ENCODE results near the gene FOXN3.
"Not testable (repeated sequence)": the region's sequence is repeated elsewhere in the genome, so short reads cannot be mapped to it uniquely, and the experiment has no call there.

Gene FOXN3

DNA sequence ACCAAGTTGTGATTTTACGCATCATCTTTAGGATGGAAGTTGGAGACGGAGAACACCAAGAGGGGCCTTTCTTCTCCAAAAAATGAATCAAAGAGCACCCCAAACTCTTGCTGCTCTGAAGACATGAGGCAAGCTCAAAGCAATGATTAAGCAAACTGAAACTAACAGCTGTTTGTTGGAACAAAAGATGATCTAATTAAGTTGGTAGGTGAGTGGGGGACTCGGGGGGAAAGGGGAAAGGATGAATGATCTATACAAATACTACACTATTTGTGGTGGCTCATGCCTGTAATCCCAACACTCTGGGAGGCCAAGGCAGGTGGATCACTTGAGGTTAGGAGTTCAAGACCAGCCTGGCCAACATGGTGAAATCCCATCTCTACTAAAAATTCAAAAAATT is 217.7 kb downstream of the FOXN3 start:
- H3K9me3 ChIP-seq (ENCODE audit: control insufficient read depth in 5 of 5, low read length in 5 of 5); H3K27ac ChIP-seq (ENCODE audit: low read depth, low read length); H3K4me1 ChIP-seq (ENCODE audit: control insufficient read depth in 5 of 5, insufficient read depth in 5 of 5, low read length in 5 of 5); H3K27me3 ChIP-seq (ENCODE audit: control insufficient read depth in 5 of 5, insufficient read depth in 4 of 5, low read length in 5 of 5); H3K4me3 ChIP-seq (ENCODE audit: low read depth in 1 of 5, low read length in 5 of 5); H3K9ac ChIP-seq (ENCODE audit: low read length in 5 of 5); H3K36me3 ChIP-seq (ENCODE audit: control insufficient read depth in 5 of 5, insufficient read depth in 5 of 5, low read length in 5 of 5): not testable (repeated sequence)

DNA sequence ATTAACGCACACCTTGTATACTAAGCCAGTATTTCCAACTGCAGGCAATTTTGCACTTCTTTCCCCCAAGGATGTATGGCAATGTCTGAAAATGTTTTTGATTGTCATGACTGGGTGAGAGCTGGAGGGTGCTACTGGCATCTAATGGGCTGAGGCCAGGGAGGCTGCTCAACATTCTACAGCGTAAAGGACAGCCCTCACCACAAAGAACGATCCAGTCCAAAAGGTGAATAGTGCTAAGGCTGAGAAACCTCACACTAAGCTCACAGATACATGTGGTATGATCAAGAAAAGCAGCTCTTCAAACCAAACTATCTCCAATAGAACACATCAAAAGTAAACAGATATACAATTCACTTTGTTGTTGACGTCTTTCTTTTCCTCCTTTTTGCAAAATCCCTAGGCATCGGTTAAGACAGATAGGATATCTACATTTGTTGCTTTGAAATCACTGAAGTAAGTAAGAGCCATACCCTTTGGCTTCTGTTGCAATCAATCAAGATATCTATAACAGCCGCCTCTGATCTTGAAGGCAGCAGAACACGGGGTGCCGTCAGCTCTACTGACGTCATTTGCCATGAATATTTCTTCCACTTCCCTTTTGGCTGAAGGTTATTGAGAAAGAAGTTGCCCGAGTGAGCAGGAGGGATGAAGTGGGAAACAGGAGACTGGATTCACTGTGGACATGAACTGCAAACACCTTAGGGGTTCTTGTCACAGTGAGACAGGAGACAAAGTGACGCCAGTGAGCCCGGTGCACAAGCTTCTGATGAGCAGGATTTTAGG is 218.3 kb downstream of the FOXN3 start:
- Histone ChIP-seq H3K27ac (ENCODE audit: low read depth, low read length) (no peak overlapping the region), H3K9ac (ENCODE audit: low read length in 5 of 5) (no peak overlapping the region), H3K9me3 (ENCODE audit: control insufficient read depth in 5 of 5, low read length in 5 of 5) (no peaks in the 10 kb centered on the region), H3K36me3 (ENCODE audit: control insufficient read depth in 5 of 5, insufficient read depth in 5 of 5, low read length in 5 of 5) (peaks cover 0 to 5% (median 0%) of the 10 kb centered on the region in 5 donors), H3K27me3 (ENCODE audit: control insufficient read depth in 5 of 5, insufficient read depth in 4 of 5, low read length in 5 of 5) (no peaks in the 10 kb centered on the region), H3K4me3 (ENCODE audit: low read depth in 1 of 5, low read length in 5 of 5) (no peak overlapping the region), H3K4me1 (ENCODE audit: control insufficient read depth in 5 of 5, insufficient read depth in 5 of 5, low read length in 5 of 5) (peaks cover 0 to 6% (median 5%) of the 10 kb centered on the region in 5 donors)

DNA sequence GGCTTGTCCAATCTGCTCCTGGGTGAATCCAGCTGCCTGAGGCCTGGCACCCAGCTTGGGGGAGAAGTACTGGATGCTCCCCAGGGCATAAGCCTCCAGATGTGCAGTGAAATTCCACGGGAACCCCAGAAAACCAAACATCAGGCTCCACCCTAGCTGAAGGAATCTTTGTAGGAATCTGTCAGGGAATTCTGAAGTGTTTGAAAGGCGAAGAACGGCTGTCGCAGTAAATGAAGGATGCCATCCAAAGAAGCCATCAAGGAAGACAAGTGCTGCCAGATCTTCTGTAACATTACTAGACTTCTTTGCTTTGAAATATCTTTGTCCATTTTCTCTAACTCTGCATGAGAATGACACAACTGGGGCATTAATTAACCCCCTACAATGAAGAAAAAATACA is 219.4 kb downstream of the FOXN3 start:
- H3K9ac ChIP-seq (ENCODE audit: low read length in 5 of 5): no peak overlapping the region
- H3K4me3 ChIP-seq (ENCODE audit: low read depth in 1 of 5, low read length in 5 of 5): no peak overlapping the region
- H3K27me3 ChIP-seq (ENCODE audit: control insufficient read depth in 5 of 5, insufficient read depth in 4 of 5, low read length in 5 of 5): no peaks in the 10 kb centered on the region
- H3K4me1 ChIP-seq (ENCODE audit: control insufficient read depth in 5 of 5, insufficient read depth in 5 of 5, low read length in 5 of 5): peaks cover 0 to 6% (median 5%) of the 10 kb centered on the region in 5 donors
- peaks cover 0 to 3% (median 0%) of the 10 kb centered on the region in 5 donors for H3K9me3 ChIP-seq (ENCODE audit: control insufficient read depth in 5 of 5, low read length in 5 of 5)
- no peak overlapping the region for H3K27ac ChIP-seq (ENCODE audit: low read depth, low read length)
- H3K36me3 ChIP-seq (ENCODE audit: control insufficient read depth in 5 of 5, insufficient read depth in 5 of 5, low read length in 5 of 5): peaks cover 0 to 2% (median 0%) of the 10 kb centered on the region in 5 donors

DNA sequence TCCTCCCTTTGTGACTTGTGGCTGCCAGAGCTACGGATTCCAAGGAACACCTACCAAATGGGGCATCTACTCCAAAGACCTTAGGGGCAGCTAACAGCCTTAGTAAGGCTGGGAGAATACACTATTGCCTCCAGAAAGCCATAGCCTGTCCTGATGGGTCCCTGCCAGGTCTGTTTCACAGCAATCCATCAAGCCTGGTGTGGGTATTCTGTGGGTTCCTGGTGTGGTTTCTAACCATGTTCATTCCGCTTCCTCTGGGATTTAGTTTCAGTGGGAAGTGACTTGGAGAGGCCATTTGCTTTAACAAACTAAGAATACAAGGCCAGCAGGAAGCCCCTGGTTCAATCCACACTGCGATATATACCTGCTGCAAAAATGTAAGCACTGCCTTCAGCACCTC is 220.5 kb downstream of the FOXN3 start:
- Histone ChIP-seq H3K4me1 (ENCODE audit: control insufficient read depth in 5 of 5, insufficient read depth in 5 of 5, low read length in 5 of 5) (peaks cover 0 to 4% (median 0%) of the 10 kb centered on the region in 5 donors), H3K27ac (ENCODE audit: low read depth, low read length) (no peak overlapping the region), H3K9ac (ENCODE audit: low read length in 5 of 5) (no peak overlapping the region), H3K36me3 (ENCODE audit: control insufficient read depth in 5 of 5, insufficient read depth in 5 of 5, low read length in 5 of 5) (peaks cover 0 to 2% (median 0%) of the 10 kb centered on the region in 5 donors), H3K27me3 (ENCODE audit: control insufficient read depth in 5 of 5, insufficient read depth in 4 of 5, low read length in 5 of 5) (no peaks in the 10 kb centered on the region), H3K4me3 (ENCODE audit: low read depth in 1 of 5, low read length in 5 of 5) (no peak overlapping the region), H3K9me3 (ENCODE audit: control insufficient read depth in 5 of 5, low read length in 5 of 5) (peaks cover 0 to 3% (median 0%) of the 10 kb centered on the region in 5 donors)

DNA sequence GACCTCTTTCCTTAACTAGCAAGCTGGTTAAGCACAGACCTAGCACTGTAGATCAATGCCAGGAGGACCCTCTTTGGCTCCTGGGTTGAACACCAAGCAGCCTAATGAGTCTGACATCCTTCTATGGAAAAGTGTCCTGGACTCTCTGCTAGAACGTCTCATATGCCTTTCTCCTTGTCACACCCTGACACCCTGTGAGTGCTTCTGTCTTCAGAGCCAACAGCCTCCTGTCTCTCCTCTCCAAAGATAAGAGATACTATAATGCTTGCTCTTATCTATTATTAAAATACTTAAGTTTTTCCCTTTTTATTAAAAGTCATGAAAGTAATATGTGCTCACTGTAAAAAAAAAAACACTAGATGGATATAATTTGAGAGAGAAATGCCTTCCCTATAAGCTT is 222.7 kb downstream of the FOXN3 start:
- Histone ChIP-seq H3K27ac (ENCODE audit: low read depth, low read length) (no peak overlapping the region), H3K4me3 (ENCODE audit: low read depth in 1 of 5, low read length in 5 of 5) (no peak overlapping the region), H3K4me1 (ENCODE audit: control insufficient read depth in 5 of 5, insufficient read depth in 5 of 5, low read length in 5 of 5) (peaks cover 0 to 3% (median 0%) of the 10 kb centered on the region in 5 donors), H3K27me3 (ENCODE audit: control insufficient read depth in 5 of 5, insufficient read depth in 4 of 5, low read length in 5 of 5) (no peaks in the 10 kb centered on the region), H3K9me3 (ENCODE audit: control insufficient read depth in 5 of 5, low read length in 5 of 5) (peaks cover 0 to 3% (median 0%) of the 10 kb centered on the region in 5 donors), H3K9ac (ENCODE audit: low read length in 5 of 5) (no peak overlapping the region), H3K36me3 (ENCODE audit: control insufficient read depth in 5 of 5, insufficient read depth in 5 of 5, low read length in 5 of 5) (peaks cover 0 to 8% (median 4%) of the 10 kb centered on the region in 5 donors)

DNA sequence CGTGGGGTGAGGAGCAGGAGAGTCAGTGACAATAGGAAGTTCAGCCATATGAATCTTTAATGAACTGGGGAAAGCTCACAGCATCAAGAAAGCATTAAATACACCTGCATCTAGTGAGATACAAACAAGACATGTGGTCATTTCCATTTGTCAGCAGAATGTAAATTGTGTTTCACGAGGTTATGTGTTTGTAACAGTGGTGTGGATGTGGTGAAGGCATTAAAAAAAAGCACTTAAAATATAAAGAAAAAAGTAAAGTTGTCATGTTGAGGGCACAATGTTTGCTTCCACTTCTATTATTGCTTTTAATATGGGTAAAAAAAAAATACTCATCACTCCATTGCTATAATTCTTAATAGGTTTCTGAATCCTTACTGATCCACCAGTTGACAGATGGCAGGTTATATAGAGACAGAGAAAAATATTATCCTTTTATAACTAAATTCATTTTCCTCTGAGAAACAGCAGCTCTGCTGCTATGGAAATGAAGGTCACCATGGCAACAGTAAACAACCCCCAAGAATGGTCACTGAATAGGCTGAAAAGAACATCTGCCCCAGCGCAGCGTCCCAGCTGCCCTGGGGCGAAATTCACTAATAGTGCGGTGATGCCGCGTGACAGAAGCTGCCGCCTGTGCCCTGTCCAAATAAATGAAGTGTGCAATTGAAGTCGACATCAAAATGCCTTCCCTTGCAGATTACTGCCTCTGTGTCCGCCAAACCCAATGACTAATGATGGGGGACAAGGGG is 226.1 kb downstream of the FOXN3 start:
- H3K4me1 ChIP-seq (ENCODE audit: control insufficient read depth in 5 of 5, insufficient read depth in 5 of 5, low read length in 5 of 5): peaks cover 5 to 35% (median 23%) of the 10 kb centered on the region in 5 donors
- H3K36me3 ChIP-seq (ENCODE audit: control insufficient read depth in 5 of 5, insufficient read depth in 5 of 5, low read length in 5 of 5): peaks cover 0 to 14% (median 7%) of the 10 kb centered on the region in 5 donors
- no peaks in the 10 kb centered on the region for H3K27me3 ChIP-seq (ENCODE audit: control insufficient read depth in 5 of 5, insufficient read depth in 4 of 5, low read length in 5 of 5)
- peaks cover 0 to 3% (median 0%) of the 10 kb centered on the region in 5 donors for H3K9me3 ChIP-seq (ENCODE audit: control insufficient read depth in 5 of 5, low read length in 5 of 5)
- H3K9ac ChIP-seq (ENCODE audit: low read length in 5 of 5): no peak overlapping the region
- no peak overlapping the region for H3K27ac ChIP-seq (ENCODE audit: low read depth, low read length)
- no peak overlapping the region for H3K4me3 ChIP-seq (ENCODE audit: low read depth in 1 of 5, low read length in 5 of 5)

DNA sequence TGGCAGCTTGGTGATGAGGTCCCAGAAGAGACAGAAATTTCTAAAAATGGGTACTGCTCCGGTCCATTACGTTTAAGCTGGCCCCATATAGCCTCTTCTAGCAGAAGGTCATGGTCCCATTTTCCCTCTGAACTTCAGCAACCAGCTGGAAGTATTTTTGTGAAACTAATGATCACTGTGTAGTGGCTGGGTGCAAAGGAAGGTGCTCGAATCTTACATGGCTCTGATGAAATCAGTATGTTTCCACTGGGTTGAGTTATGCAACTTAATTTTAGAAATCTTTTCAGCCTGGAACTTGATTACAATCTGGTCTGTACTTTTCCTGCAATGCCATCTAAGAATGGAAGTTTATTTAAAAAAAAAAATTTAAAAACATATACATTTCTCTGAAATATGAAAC is 228.5 kb downstream of the FOXN3 start:
- Histone ChIP-seq H3K36me3 (ENCODE audit: control insufficient read depth in 5 of 5, insufficient read depth in 5 of 5, low read length in 5 of 5) (peaks cover 0 to 14% (median 7%) of the 10 kb centered on the region in 5 donors), H3K4me3 (ENCODE audit: low read depth in 1 of 5, low read length in 5 of 5) (no peak overlapping the region), H3K27me3 (ENCODE audit: control insufficient read depth in 5 of 5, insufficient read depth in 4 of 5, low read length in 5 of 5) (no peaks in the 10 kb centered on the region), H3K9ac (ENCODE audit: low read length in 5 of 5) (no peak overlapping the region), H3K9me3 (ENCODE audit: control insufficient read depth in 5 of 5, low read length in 5 of 5) (peaks cover 0 to 2% (median 0%) of the 10 kb centered on the region in 5 donors), H3K27ac (ENCODE audit: low read depth, low read length) (peak overlapping the region; percentile 67), H3K4me1 (ENCODE audit: control insufficient read depth in 5 of 5, insufficient read depth in 5 of 5, low read length in 5 of 5) (peaks cover 5 to 45% (median 36%) of the 10 kb centered on the region in 5 donors)

DNA sequence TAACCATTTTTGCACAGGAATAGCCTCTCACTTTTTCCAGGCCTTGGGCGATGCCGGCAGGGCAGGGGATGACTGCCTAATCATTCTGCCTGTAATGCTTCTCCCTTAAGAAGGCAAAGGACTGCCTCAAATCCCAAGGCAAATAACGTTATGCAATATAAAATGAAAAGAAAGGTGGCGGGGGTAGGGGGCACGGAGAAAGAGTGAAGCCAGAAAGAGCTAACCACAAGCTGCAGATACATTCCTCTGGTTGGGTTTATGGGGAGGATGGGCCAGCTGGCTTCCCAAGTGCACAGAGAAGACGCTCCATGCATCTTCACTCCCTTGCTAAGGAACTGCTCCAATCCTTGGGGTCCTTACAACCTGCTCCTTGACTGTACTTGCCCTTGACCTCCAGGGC is 229.5 kb downstream of the FOXN3 start:
- no peaks in the 10 kb centered on the region for H3K27me3 ChIP-seq (ENCODE audit: control insufficient read depth in 5 of 5, insufficient read depth in 4 of 5, low read length in 5 of 5)
- no peaks in the 10 kb centered on the region for H3K9me3 ChIP-seq (ENCODE audit: control insufficient read depth in 5 of 5, low read length in 5 of 5)
- no peak overlapping the region for H3K4me3 ChIP-seq (ENCODE audit: low read depth in 1 of 5, low read length in 5 of 5)
- H3K9ac ChIP-seq (ENCODE audit: low read length in 5 of 5): peak overlapping the region in 1 of 5 donors; percentile 13
- peaks cover 0 to 14% (median 7%) of the 10 kb centered on the region in 5 donors for H3K36me3 ChIP-seq (ENCODE audit: control insufficient read depth in 5 of 5, insufficient read depth in 5 of 5, low read length in 5 of 5)
- peaks cover 5 to 45% (median 36%) of the 10 kb centered on the region in 5 donors for H3K4me1 ChIP-seq (ENCODE audit: control insufficient read depth in 5 of 5, insufficient read depth in 5 of 5, low read length in 5 of 5)
- peak overlapping the region; percentile 67 for H3K27ac ChIP-seq (ENCODE audit: low read depth, low read length)

DNA sequence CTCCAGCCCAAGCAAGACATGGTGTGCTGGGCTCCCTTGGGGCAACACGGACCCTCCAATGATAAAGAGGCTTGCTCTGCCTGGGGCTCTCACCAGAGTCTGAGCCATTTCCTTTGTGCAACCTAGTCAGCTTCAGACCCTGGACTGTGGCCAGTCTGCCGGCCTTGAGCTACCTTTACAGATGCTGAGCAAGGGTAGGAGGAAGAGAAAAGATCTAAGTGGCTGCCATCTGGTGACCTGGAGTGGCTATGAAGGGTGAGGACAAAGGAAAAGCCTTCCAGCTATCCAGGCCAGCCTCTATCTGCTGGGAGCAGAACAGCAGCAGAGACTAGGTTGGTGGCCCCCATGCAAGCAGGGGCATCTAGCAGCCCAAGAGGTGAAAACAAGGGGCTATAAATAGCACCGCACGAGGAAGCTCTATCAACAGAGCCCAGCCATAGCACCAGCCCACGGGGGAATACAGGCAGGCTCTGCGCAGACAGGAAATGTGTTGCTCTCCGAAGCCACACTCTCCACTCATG is 230.1 kb downstream of the FOXN3 start:
- Histone ChIP-seq H3K9ac (ENCODE audit: low read length in 5 of 5) (peak overlapping the region in 1 of 5 donors; percentile 13), H3K4me1 (ENCODE audit: control insufficient read depth in 5 of 5, insufficient read depth in 5 of 5, low read length in 5 of 5) (peaks cover 5 to 45% (median 36%) of the 10 kb centered on the region in 5 donors), H3K4me3 (ENCODE audit: low read depth in 1 of 5, low read length in 5 of 5) (no peak overlapping the region), H3K27me3 (ENCODE audit: control insufficient read depth in 5 of 5, insufficient read depth in 4 of 5, low read length in 5 of 5) (no peaks in the 10 kb centered on the region), H3K9me3 (ENCODE audit: control insufficient read depth in 5 of 5, low read length in 5 of 5) (no peaks in the 10 kb centered on the region), H3K27ac (ENCODE audit: low read depth, low read length) (peak overlapping the region; percentile 20), H3K36me3 (ENCODE audit: control insufficient read depth in 5 of 5, insufficient read depth in 5 of 5, low read length in 5 of 5) (peaks cover 0 to 14% (median 7%) of the 10 kb centered on the region in 5 donors)

Data from subcutaneous abdominal adipose tissue (tissue), 5 donors.